IMR-90 (cell line): ENCODE data around the gene ZNF451. TPM values are rescaled to one million over a fixed set of nuclear protein-coding genes. Genes with fewer than 3 reads are reported as not detected.

ENCODE experiments used
- ATAC-seq: fragments of 200-7000 bp; cut with Tn5 transposase; 2 replicates; pipeline ENCODE4 v1.9.1; 2020; ENCODE audit warnings: low read depth, mild to moderate bottlenecking, moderate library complexity
- BruUV-seq: library from RNA; stranded (reverse); fragments of 400-500 nt; replicated peaks from 2 replicates; lab custom pipeline; 2021; lab: Mats Ljungman, UMichigan
- CTCF ChIA-PET: fragments of 300-600 bp; formaldehyde crosslinking; extraction: SDS; loops from one replicate; lab custom pipeline; 2021; ENCODE audit warnings: antibody characterized with exemption; lab: Yijun Ruan, JAX
- POLR2A ChIA-PET: fragments of 300-600 bp; sonication (Branson Sonifier 250); formaldehyde crosslinking; loops from one replicate; lab custom pipeline; 2022; ENCODE audit warnings: antibody characterized with exemption; ENCODE audit not compliant: unreplicated experiment; lab: Charles Lee
- DNase-seq: peaks from one replicate; pipeline ENCODE4 v3.0.0; 2013
- H2AFZ ChIP-seq: replicated peaks from 2 replicates; pipeline ENCODE3; 2013; ENCODE audit warnings: low read length, mild to moderate bottlenecking; ENCODE audit not compliant: poor library complexity
- H2AK5ac ChIP-seq: 2 replicates; pipeline ENCODE4 v1.6.1; 2013; ENCODE audit warnings: low read depth, low read length, inconsistent platforms
- H2AK9ac ChIP-seq: replicated peaks from 2 replicates; pipeline ENCODE3; 2013; ENCODE audit warnings: mild to moderate bottlenecking, low read depth, low read length, moderate library complexity; ENCODE audit not compliant: poor library complexity
- H2BK120ac ChIP-seq: 2 replicates; pipeline ENCODE4 v1.6.1; 2013; ENCODE audit warnings: low read depth, low read length, inconsistent platforms
- H2BK15ac ChIP-seq: 3 replicates; pipeline ENCODE4 v1.6.1; 2013; ENCODE audit warnings: low read depth, low read length, inconsistent platforms
- H2BK20ac ChIP-seq: 2 replicates; pipeline ENCODE4 v1.6.1; 2013; ENCODE audit warnings: low read depth, mild to moderate bottlenecking, inconsistent platforms, low read length, moderate library complexity
- H2BK5ac ChIP-seq: 2 replicates; pipeline ENCODE4 v1.6.1; 2013; ENCODE audit warnings: mild to moderate bottlenecking, low read depth, low read length, inconsistent platforms; ENCODE audit not compliant: poor library complexity, severe bottlenecking
- H3K14ac ChIP-seq: replicated peaks from 2 replicates; pipeline ENCODE4 v1.6.1; 2013; ENCODE audit warnings: low read depth, low read length, inconsistent platforms
- H3K18ac ChIP-seq: 2 replicates; pipeline ENCODE4 v1.6.1; 2013; ENCODE audit warnings: low read depth, low read length, control low read depth
- H3K23ac ChIP-seq: 2 replicates; pipeline ENCODE4 v1.6.1; 2013; ENCODE audit warnings: low read depth, low read length, inconsistent platforms
- H3K27ac ChIP-seq: 2 replicates; pipeline ENCODE4 v1.5.1; 2013; ENCODE audit warnings: mild to moderate bottlenecking, control low read depth, low read length; ENCODE audit not compliant: insufficient read depth
- H3K27me3 ChIP-seq: 2 replicates; pipeline ENCODE4 v1.6.1; 2013; ENCODE audit warnings: low read length; ENCODE audit not compliant: control insufficient read depth, insufficient read depth
- H3K36me3 ChIP-seq: 2 replicates; pipeline ENCODE4 v1.6.1; 2013; ENCODE audit warnings: low read length, mixed read lengths; ENCODE audit not compliant: control insufficient read depth, insufficient read depth
- H3K4ac ChIP-seq: 2 replicates; pipeline ENCODE4 v1.6.1; 2013; ENCODE audit warnings: low read depth, low read length, inconsistent platforms
- H3K4me1 ChIP-seq: 2 replicates; pipeline ENCODE4 v1.6.1; 2013; ENCODE audit warnings: low read length, mixed read lengths; ENCODE audit not compliant: control insufficient read depth, insufficient read depth
- H3K4me2 ChIP-seq: 2 replicates; pipeline ENCODE4 v1.6.1; 2013; ENCODE audit warnings: low read depth, mild to moderate bottlenecking, control low read depth, low read length, moderate library complexity
- H3K4me3 ChIP-seq: 2 replicates; pipeline ENCODE4 v1.5.1; 2013; ENCODE audit warnings: low read depth, mild to moderate bottlenecking, control low read depth, low read length, moderate library complexity; ENCODE audit not compliant: insufficient read depth
- H3K56ac ChIP-seq: 2 replicates; pipeline ENCODE4 v1.6.1; 2013; ENCODE audit warnings: low read length, inconsistent platforms; ENCODE audit not compliant: insufficient read depth; ENCODE audit errors: extremely low read depth
- H3K79me1 ChIP-seq, 2 experiments: 2 replicates each; pipeline ENCODE4 v1.6.1; 2013; ENCODE audit warnings: low read length in 2 of 2, inconsistent platforms in 1 of 2, low read depth in 1 of 2
- H3K9ac ChIP-seq: 2 replicates; pipeline ENCODE4 v1.6.1; 2013; ENCODE audit warnings: low read depth, low read length, control low read depth
- H3K9me1 ChIP-seq: 2 replicates; pipeline ENCODE4 v1.6.1; 2013; ENCODE audit warnings: low read length, inconsistent platforms; ENCODE audit not compliant: insufficient read depth
- H3K9me3 ChIP-seq: 2 replicates; pipeline ENCODE4 v1.6.1; 2013; ENCODE audit warnings: low read length; ENCODE audit not compliant: control insufficient read depth, insufficient read depth
- H4K20me1 ChIP-seq: 2 replicates; pipeline ENCODE4 v1.6.1; 2013; ENCODE audit warnings: low read length, inconsistent platforms; ENCODE audit not compliant: insufficient read depth
- H4K5ac ChIP-seq: 2 replicates; pipeline ENCODE4 v1.6.1; 2013; ENCODE audit warnings: mild to moderate bottlenecking, low read depth, low read length, control low read depth
- H4K8ac ChIP-seq, 2 experiments: 2 replicates each; pipeline ENCODE4 v1.6.1; 2013; ENCODE audit warnings: low read depth in 2 of 2, low read length in 2 of 2, control low read depth in 1 of 2, inconsistent platforms in 1 of 2
- H4K91ac ChIP-seq: 2 replicates; pipeline ENCODE4 v1.6.1; 2013; ENCODE audit warnings: low read depth, low read length, inconsistent platforms; ENCODE audit not compliant: insufficient read depth
- BHLHE40 ChIP-seq: fragments of 150-350 bp; IDR thresholded peaks from 2 replicates; pipeline ENCODE4 v1.6.1; 2016; ENCODE audit warnings: mild to moderate bottlenecking, low read depth, low read length
- CEBPB ChIP-seq: IDR thresholded peaks from 2 replicates; pipeline ENCODE4 v1.6.1; 2012; ENCODE audit warnings: low read depth, low read length, improper control_type of control experiment
- CHD1 ChIP-seq: IDR thresholded peaks from 2 replicates; pipeline ENCODE4 v1.6.1; 2012; ENCODE audit warnings: low read depth, low read length, improper control_type of control experiment
- CTCF ChIP-seq: conservative IDR thresholded peaks from 2 replicates; pipeline ENCODE4 v1.5.1; 2012; ENCODE audit warnings: mild to moderate bottlenecking, low read depth, low read length, improper control_type of control experiment
- ELK1 ChIP-seq: fragments of 150-350 bp; IDR thresholded peaks from 2 replicates; pipeline ENCODE4 v1.6.1; 2016; ENCODE audit warnings: low read depth, mild to moderate bottlenecking, low read length, moderate library complexity, borderline replicate concordance
- FOS ChIP-seq: fragments of 150-350 bp; IDR thresholded peaks from 2 replicates; pipeline ENCODE4 v1.6.1; 2016; ENCODE audit warnings: low read depth, low read length
- MAFK ChIP-seq: IDR thresholded peaks from 2 replicates; pipeline ENCODE4 v1.6.1; 2012; ENCODE audit warnings: low read depth, low read length, improper control_type of control experiment
- MAZ ChIP-seq: IDR thresholded peaks from 2 replicates; pipeline ENCODE4 v1.6.1; 2012; ENCODE audit warnings: low read depth, mild to moderate bottlenecking, low read length, improper control_type of control experiment, moderate library complexity, borderline replicate concordance
- MXI1 ChIP-seq: IDR thresholded peaks from 2 replicates; pipeline ENCODE4 v1.6.1; 2012; ENCODE audit warnings: low read depth, mild to moderate bottlenecking, low read length, moderate library complexity, borderline replicate concordance
- NFE2L2 ChIP-seq: fragments of 150-350 bp; IDR thresholded peaks from 2 replicates; pipeline ENCODE4 v1.6.1; 2016; ENCODE audit warnings: low read depth, mild to moderate bottlenecking, low read length
- POLR2A ChIP-seq: IDR thresholded peaks from 2 replicates; pipeline ENCODE4 v1.6.1; 2012; ENCODE audit warnings: mild to moderate bottlenecking, low read depth, low read length
- RAD21 ChIP-seq: IDR thresholded peaks from 2 replicates; pipeline ENCODE4 v1.6.1; 2012; ENCODE audit warnings: low read length, improper control_type of control experiment
- RCOR1 ChIP-seq: IDR thresholded peaks from 2 replicates; pipeline ENCODE4 v1.6.1; 2012; ENCODE audit warnings: mild to moderate bottlenecking, low read length, improper control_type of control experiment; ENCODE audit not compliant: insufficient replicate concordance
- RFX5 ChIP-seq: IDR thresholded peaks from 2 replicates; pipeline ENCODE4 v1.8.0; 2012; ENCODE audit warnings: low read depth, mild to moderate bottlenecking, low read length, moderate library complexity
- SMC3 ChIP-seq: fragments of 150-350 bp; IDR thresholded peaks from 2 replicates; pipeline ENCODE4 v1.6.1; 2016; ENCODE audit warnings: low read depth, mild to moderate bottlenecking, antibody characterized with exemption, low read length, moderate library complexity
- USF2 ChIP-seq: fragments of 150-350 bp; IDR thresholded peaks from 2 replicates; pipeline ENCODE4 v1.6.1; 2017; ENCODE audit warnings: mild to moderate bottlenecking, antibody characterized with exemption, low read length, low read depth
- WGBS, 2 experiments: methylation state at CpG; one replicate each; pipeline versions ENCODE4 v1.1.5 to v1.1.7; 2013; ENCODE audit warnings: missing lambda C conversion rate in 2 of 2; ENCODE audit not compliant: insufficient read length in 1 of 2; ENCODE audit errors: extremely low coverage in 2 of 2; 5-methylcytosine and 5-hydroxymethylcytosine counted together
- dilution Hi-C: fragments of 300-500 bp; cut with HindIII; formaldehyde crosslinking; loops from one replicate; pipeline ENCODE4 v1.14.3; 2018; ENCODE audit warnings: low sequenced_read_pairs; ENCODE audit not compliant: unreplicated experiment
- in situ Hi-C: fragments of 300-500 bp; cut with MboI; formaldehyde crosslinking; loops from 3 replicates; pipeline ENCODE4 v1.14.3; 2019; ENCODE audit warnings: low sequenced_read_pairs, inconsistent platforms, mixed read lengths
- intact Hi-C: fragments of 100-400 bp; cut with micrococcal nuclease; formaldehyde crosslinking; loops from 2 replicates; pipeline ENCODE4 v1.10.0; 2022
- polyA plus RNA-seq, 3 experiments: library from polyadenylated mRNA; depleted of rRNA; stranded (reverse); fragments of >200 nt; gene quantifications; 2 replicates each; pipeline ENCODE4 v1.2.3, GENCODE V29; 2012; ENCODE audit warnings: low replicate concordance in 1 of 3
- total RNA-seq: library from RNA; depleted of rRNA; stranded (reverse); fragments of >200 nt; gene quantifications from 2 replicates; pipeline ENCODE4 v1.2.3, GENCODE V29; 2012

Gene ZNF451
- total and polyA plus RNA-seq, 2 of the 4 experiments (the other 2 are of a cell fraction) = 10.0 to 48.6 TPM

GRCh38 chr6:57064809-57065208 lies 25.2 kb upstream of the ZNF451 start:
- Histone ChIP-seq H3K27ac (no peak overlapping the region), H3K9ac (no peak overlapping the region), H3K56ac (no peak overlapping the region), H2BK120ac (no peak overlapping the region), H2AK9ac (no peak overlapping the region), H3K18ac (no peak overlapping the region), H3K9me3 (no peaks in the 10 kb centered on the region), H3K27me3 (no peaks in the 10 kb centered on the region), H3K4me1 (peaks cover 2% of the 10 kb centered on the region), H3K9me1 (0 out of 2 replicates have a peak, but pooled peaks cover 4% of the 10 kb centered on the region), H2BK5ac (no peak overlapping the region), H2BK15ac (no peak overlapping the region), H3K4me3 (no peak overlapping the region), H3K4ac (no peak overlapping the region), H3K79me1 (peaks cover 10 to 14% of the 10 kb centered on the region in 2 experiments; a peak in 3 of 4 replicates), H2AK5ac (no peak overlapping the region), H2BK20ac (no peak overlapping the region), H4K91ac (no peak overlapping the region), H2AFZ (no peak overlapping the region), H3K14ac (no peak overlapping the region), H4K5ac (no peak overlapping the region), H3K4me2 (no peak overlapping the region), H4K20me1 (no peaks in the 10 kb centered on the region), H3K36me3 (peaks cover 17% of the 10 kb centered on the region), H3K23ac (no peak overlapping the region), H4K8ac (no peak overlapping the region)
- peak; percentile 94 for ATAC-seq
- in situ Hi-C loops = no loop called here
- TF ChIP-seq RCOR1 (no peak), ELK1 (no peak), MAFK (no peak), CEBPB (no peak), NFE2L2 (no peak), RAD21 (no peak), MAZ (no peak), BHLHE40 (no peak), RFX5 (no peak), CTCF (no peak), FOS (no peak), USF2 (no peak), CHD1 (no peak), SMC3 (no peak), MXI1 (no peak), POLR2A (no peak)
- DNase-seq = peak; percentile 50
- ChIA-PET POLR2A (no interaction called here), CTCF (interaction anchor here (0.6 kb wide), 2 partner anchors 385 to 519 kb away, joined by 3 read pairs; no protein-coding TSS in a partner anchor)
- dilution Hi-C loops = no loop called here
- intact Hi-C loops = no loop called here
- no CpG with 5 or more reads among the region's 1 CpG for WGBS, 2 experiments
- BruUV-seq = no TSS peak
